Midbrain (tissue), 1 donor: ENCODE measurements around the gene GGTLC3.
"Not testable (repeated sequence)": the region's sequence is repeated elsewhere in the genome, so short reads cannot be mapped to it uniquely, and the experiment has no call there.

ENCODE experiments used
- DNase-seq: peaks from one replicate; lab custom pipeline; 2025; lab: John Stamatoyannopoulos, UW

The GGTLC3 gene

GRCh38 chr22:18513454-18513853, 4.5 kb downstream of the GGTLC3 start:
- not testable (repeated sequence) for DNase-seq

GRCh38 chr22:18512378-18512777, 5.6 kb downstream of the GGTLC3 start:
- DNase-seq: not testable (repeated sequence)

- DNase-seq: not testable (repeated sequence)
Measured at GRCh38 chr22:18511327-18511726, 6.6 kb downstream of the GGTLC3 start.

GRCh38 chr22:18496227-18496626, 21.7 kb downstream of the GGTLC3 start:
- DNase-seq: not testable (repeated sequence)
